HUES48 (cell line): ENCODE measurements around the gene RASSF1.

Experiments
- H3K27ac ChIP-seq: one replicate; pipeline ENCODE4 v1.7.0; 2013; ENCODE audit warnings: low read depth, low read length, inconsistent platforms
- H3K27me3 ChIP-seq: 2 replicates; pipeline ENCODE4 v1.6.1; 2013; ENCODE audit warnings: mild to moderate bottlenecking, low read length; ENCODE audit not compliant: control insufficient read depth, insufficient read depth
- H3K36me3 ChIP-seq: 2 replicates; pipeline ENCODE4 v1.6.1; 2013; ENCODE audit warnings: low read length; ENCODE audit not compliant: control insufficient read depth, insufficient read depth
- H3K4me1 ChIP-seq: 2 replicates; pipeline ENCODE4 v1.6.1; 2013; ENCODE audit warnings: mild to moderate bottlenecking, low read length; ENCODE audit not compliant: control insufficient read depth, insufficient read depth
- H3K4me3 ChIP-seq: 2 replicates; pipeline ENCODE4 v1.5.1; 2013; ENCODE audit warnings: mild to moderate bottlenecking, low read depth, low read length
- H3K9ac ChIP-seq: 2 replicates; pipeline ENCODE4 v1.6.1; 2013; ENCODE audit warnings: mild to moderate bottlenecking, low read depth, low read length, moderate library complexity
- H3K9me3 ChIP-seq: 2 replicates; pipeline ENCODE4 v1.6.1; 2013; ENCODE audit warnings: low read length; ENCODE audit not compliant: control insufficient read depth, insufficient read depth

The RASSF1 gene

DNA sequence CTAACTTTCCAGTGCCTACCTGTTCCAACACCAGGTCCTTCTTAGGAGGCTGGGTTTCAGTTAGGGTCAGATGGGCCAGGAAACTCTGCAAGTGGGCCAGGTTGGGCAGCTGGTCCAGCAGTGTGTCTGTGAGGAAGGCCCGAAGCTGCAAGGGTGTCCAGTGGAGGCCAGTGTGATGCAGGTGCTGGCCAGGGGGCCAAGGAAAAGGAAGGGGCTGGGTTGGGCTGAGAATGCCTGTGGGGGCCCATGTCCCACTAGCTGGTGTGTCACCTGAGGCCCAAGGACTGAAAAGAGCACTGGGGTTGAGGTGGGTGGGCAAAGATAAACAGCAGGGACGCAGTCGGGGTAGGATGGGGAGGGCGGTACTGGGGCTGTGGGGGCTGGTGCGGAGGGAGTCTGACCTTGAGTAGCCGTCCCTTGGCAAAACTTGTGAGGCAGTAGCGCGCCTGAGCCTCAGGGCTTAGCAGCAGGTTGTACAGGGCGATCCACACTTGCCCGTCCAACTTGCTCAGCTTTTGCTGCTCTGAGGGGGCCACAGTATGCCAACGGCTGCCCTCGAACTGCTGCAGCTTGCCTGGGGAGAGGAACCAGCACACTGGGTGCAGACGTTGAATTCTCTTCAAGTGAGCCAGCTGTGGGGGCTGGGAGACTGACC is 1.5 kb upstream of the RASSF1 start:
- Histone ChIP-seq H3K9ac (no peak overlapping the region), H3K9me3 (no peaks in the 10 kb centered on the region), H3K4me3 (no peak overlapping the region), H3K27me3 (peaks cover 72% of the 10 kb centered on the region), H3K4me1 (no peaks in the 10 kb centered on the region), H3K36me3 (no peaks in the 10 kb centered on the region), H3K27ac (no peak overlapping the region)

GRCh38 chr3:50341537-50341936 is 901 bp upstream of the RASSF1 start:
- Histone ChIP-seq H3K4me3 (no peak overlapping the region; the same call in 1 of the 2 replicates), H3K27ac (no peak overlapping the region), H3K36me3 (no peaks in the 10 kb centered on the region), H3K27me3 (peaks cover 70% of the 10 kb centered on the region), H3K4me1 (no peaks in the 10 kb centered on the region), H3K9ac (no peak overlapping the region), H3K9me3 (no peaks in the 10 kb centered on the region)

DNA sequence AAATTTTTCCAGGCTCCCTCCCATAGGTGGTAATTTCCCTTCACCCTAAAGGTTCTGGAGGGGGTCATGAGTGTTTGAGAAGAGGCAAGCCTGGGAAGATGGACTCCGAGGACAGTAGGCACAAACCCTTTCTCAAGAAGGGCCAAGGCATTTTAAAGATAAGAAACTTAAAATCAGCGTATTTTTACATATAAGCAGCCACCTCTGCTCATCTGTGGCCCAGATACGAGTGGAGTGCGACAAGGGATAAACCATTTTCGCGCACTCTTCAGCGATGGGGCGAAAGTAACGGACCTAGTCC is 539 bp downstream of the RASSF1 start:
- Histone ChIP-seq H3K4me3 (peak overlapping the region; percentile 53; the same call in 1 of the 2 replicates), H3K4me1 (no peaks in the 10 kb centered on the region), H3K36me3 (no peaks in the 10 kb centered on the region), H3K27ac (no peak overlapping the region), H3K9me3 (no peaks in the 10 kb centered on the region), H3K9ac (no peak overlapping the region), H3K27me3 (peaks cover 63% of the 10 kb centered on the region)

- no peak overlapping the region for H3K4me3 ChIP-seq
- no peak overlapping the region for H3K27ac ChIP-seq
- H3K36me3 ChIP-seq = no peaks in the 10 kb centered on the region
- peaks cover 59% of the 10 kb centered on the region for H3K27me3 ChIP-seq
- H3K4me1 ChIP-seq = no peaks in the 10 kb centered on the region
- H3K9me3 ChIP-seq = no peaks in the 10 kb centered on the region
- no peak overlapping the region for H3K9ac ChIP-seq
Measured at GRCh38 chr3:50339485-50340146, 1.0 kb downstream of the RASSF1 start.

DNA sequence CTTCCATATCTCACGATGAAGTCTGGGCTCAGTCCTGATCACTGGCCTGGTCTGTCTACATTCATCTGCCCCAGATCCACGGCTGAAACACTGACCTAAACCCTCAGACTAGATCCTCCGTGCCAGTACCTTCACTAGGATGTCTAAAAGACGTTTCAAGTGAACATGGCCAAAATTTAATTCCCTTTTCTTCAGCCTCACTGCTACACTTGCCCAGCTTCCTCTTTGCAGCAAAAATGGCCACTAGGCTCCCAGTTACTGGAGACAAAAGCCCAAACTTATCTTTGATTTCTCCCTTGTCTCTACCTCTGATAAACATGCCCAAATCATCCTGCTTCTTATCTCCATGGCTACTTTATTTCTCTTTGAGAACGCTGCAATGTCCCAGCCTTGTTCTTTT is 1.7 kb downstream of the RASSF1 start:
- Histone ChIP-seq H3K4me1 (no peaks in the 10 kb centered on the region), H3K27me3 (peaks cover 53% of the 10 kb centered on the region), H3K9ac (no peak overlapping the region), H3K9me3 (no peaks in the 10 kb centered on the region), H3K27ac (no peak overlapping the region), H3K36me3 (0 out of 2 replicates have a peak, but pooled peaks cover 4% of the 10 kb centered on the region), H3K4me3 (no peak overlapping the region)

DNA sequence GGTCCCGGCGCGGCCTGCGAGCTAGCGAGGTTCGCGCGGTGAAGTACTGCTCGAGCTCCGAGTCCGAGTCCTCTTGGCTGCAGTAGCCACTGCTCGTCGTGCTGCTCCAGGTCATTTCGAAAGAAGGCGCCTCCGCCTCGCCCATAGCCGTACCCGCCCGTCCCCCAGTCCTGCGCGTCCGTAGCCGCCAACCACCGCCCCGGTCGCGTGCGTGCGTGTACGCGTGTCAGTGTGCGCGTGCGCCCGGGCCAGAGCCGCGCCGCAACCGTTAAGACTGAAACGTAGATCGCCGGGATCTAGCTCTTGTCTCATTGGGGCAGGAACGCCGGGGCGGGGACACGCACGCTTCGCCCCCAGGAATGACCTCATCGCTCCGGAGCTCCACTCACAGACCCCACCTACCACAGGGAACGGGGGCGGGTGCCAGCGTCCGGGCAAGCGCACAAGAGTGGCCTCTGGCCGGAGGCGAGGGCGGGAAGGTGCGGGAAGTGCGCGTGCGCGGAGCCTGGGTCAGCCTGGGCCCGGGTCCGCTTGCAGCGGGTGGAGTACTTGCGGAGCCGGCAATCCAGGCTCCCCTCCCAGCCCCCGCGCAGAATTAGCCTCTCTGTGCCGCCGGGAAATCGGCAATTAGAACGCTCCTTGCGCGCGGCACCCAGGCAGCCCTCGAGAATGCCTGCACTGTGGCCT is 3.3 kb downstream of the RASSF1 start:
- H3K27me3 ChIP-seq = peaks cover 38% of the 10 kb centered on the region
- H3K36me3 ChIP-seq = 0 out of 2 replicates have a peak, but pooled peaks cover 6% of the 10 kb centered on the region
- H3K4me1 ChIP-seq = no peaks in the 10 kb centered on the region

DNA sequence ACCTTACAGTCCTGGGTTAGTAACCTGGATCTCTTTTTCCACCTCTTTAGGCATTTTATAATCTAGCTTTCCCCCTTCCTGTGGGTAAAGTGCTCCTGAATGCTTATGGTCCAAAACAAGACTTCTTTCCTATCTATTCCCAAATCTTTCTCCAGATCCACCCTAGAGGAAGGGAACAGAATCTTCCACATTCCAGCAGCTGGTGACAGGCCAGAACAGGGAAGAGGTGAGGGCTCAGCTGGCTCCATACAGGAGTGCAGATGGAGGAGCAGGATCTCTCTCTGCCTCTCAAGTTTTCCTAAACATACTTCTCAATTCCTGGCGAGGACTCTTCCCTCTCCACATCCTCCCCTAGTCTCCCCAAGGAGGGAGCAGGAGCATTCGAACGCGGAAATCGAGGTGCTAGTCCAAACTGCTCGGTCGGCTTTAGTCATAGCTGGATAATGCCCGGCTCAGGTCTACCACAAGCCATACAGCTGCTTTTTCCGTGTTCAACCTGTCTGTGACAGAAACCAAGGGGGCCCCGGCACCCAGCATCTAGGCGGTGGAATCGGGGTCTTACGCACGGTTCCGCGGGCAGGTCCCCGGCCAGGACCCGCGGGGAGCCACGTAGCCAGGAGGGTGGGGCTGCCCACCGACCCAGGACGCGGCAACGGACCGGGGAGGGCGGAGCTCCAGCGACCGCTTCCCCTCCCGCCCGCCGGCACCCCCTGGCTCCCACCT is 4.0 kb downstream of the RASSF1 start:
- H3K36me3 ChIP-seq = peaks cover 13% of the 10 kb centered on the region
- peaks cover 32% of the 10 kb centered on the region for H3K27me3 ChIP-seq
- no peaks in the 10 kb centered on the region for H3K4me1 ChIP-seq
- peak overlapping the region; percentile 76 for H3K9ac ChIP-seq
- H3K4me3 ChIP-seq = peak overlapping the region; percentile 81
- H3K9me3 ChIP-seq = no peaks in the 10 kb centered on the region
- H3K27ac ChIP-seq = peak overlapping the region; percentile 95

More for the DNA sequence above, 3.3 kb downstream of the RASSF1 start:
- Histone ChIP-seq H3K4me3 (peak overlapping the region; percentile 81), H3K9ac (peak overlapping the region; percentile 76), H3K9me3 (no peaks in the 10 kb centered on the region), H3K27ac (peak overlapping the region; percentile 95)

DNA sequence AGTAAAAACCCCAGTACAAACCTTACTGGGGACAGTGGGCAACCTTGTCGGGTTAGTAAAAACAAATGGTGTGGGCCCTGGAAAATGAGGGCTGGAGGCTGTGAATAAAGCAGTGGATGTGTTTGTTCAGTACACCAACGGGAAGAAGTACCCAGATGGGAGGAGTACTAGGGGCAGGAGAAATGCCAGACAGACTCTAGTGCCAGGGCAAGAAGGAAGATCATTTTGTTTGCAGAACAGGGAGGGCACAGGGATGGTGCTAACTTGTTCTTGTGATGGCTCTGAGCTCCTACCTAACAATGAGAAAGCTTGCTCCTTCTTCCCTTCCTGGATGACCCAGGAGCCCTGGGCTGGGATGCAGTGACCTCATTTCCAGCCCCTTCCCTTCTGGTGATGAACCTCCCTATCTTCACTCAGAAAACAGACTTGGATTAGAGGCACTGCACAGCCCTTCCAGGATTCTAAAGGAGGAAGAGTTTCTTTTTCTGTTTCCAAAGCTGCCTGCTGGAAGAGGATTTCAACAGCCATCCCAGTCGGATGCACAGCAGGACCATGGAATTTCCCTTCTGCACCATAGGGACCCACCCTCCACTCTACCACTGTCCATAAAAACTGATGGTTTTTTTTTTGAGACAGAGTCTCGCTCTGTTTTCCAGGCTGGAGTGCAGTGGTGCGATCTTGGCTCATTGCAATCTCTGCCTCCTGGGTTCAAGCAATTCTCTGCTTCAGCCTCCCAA is 6.1 kb downstream of the RASSF1 start:
- Histone ChIP-seq H3K4me1 (no peaks in the 10 kb centered on the region), H3K36me3 (peaks cover 34% of the 10 kb centered on the region), H3K27me3 (peaks cover 11% of the 10 kb centered on the region), H3K4me3 (no peak overlapping the region), H3K27ac (no peak overlapping the region), H3K9me3 (no peaks in the 10 kb centered on the region), H3K9ac (no peak overlapping the region)

GRCh38 chr3:50333744-50334328 is 6.8 kb downstream of the RASSF1 start:
- H3K36me3 ChIP-seq = peaks cover 37% of the 10 kb centered on the region
- peaks cover 4% of the 10 kb centered on the region for H3K27me3 ChIP-seq
- no peaks in the 10 kb centered on the region for H3K9me3 ChIP-seq
- H3K4me3 ChIP-seq = no peak overlapping the region
- H3K4me1 ChIP-seq = no peaks in the 10 kb centered on the region
- H3K9ac ChIP-seq = no peak overlapping the region
- no peak overlapping the region for H3K27ac ChIP-seq

- Histone ChIP-seq H3K4me3 (no peak overlapping the region), H3K9ac (no peak overlapping the region), H3K9me3 (no peaks in the 10 kb centered on the region), H3K27me3 (no peaks in the 10 kb centered on the region), H3K36me3 (peaks cover 37% of the 10 kb centered on the region), H3K27ac (no peak overlapping the region), H3K4me1 (0 out of 2 replicates have a peak, but pooled peaks cover 2% of the 10 kb centered on the region)
Measured at GRCh38 chr3:50331364-50331907, 9.2 kb downstream of the RASSF1 start.
